ENCODE data around the gene BTBD3.

BTBD3 gene

DNA sequence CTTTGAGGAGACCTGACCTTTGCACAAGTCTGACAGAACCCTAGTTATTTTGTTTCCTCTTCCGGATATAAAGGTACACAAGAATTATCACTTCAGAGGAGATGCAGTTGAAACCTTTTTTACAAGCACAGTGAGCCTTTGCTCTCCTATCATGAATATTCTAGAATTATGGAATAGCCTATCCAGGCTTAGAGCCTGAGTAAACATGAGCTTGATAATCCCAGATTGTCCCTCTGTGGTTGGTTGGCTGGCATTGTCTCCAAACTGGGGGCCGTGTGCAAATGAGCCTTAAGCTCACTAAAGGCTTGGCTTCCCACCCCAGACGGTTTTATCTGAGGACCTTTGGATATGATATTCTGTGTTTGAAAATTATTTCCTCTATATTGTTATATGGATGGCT, 32.0 kb downstream of the BTBD3 start:
- H3K27me3 ChIP-seq (ENCODE audit: control insufficient read depth in 3 of 3, insufficient read depth in 3 of 3, low read depth in 1 of 3, low read length in 3 of 3), result no peaks in the 10 kb centered on the region
- H2BK5ac ChIP-seq (ENCODE audit: low read length), result no peak overlapping the region
- H3K27ac ChIP-seq (replicated peaks; ENCODE audit: low read length), result no peak overlapping the region
- no peak overlapping the region for H3K4ac ChIP-seq (ENCODE audit: low read length)
- H2AFZ ChIP-seq (ENCODE audit: low read length), result no peak overlapping the region
- no peaks in the 10 kb centered on the region for H3K36me3 ChIP-seq (replicated peaks in 1 of 2; ENCODE audit: control insufficient read depth in 2 of 2, insufficient read depth in 2 of 2, low read length in 2 of 2)
- no peak overlapping the region for H3K23ac ChIP-seq (ENCODE audit: low read depth, low read length, poor library complexity)
- no peak overlapping the region for H3K9ac ChIP-seq (ENCODE audit: low read depth, low read length, poor library complexity)
- no peak overlapping the region for H2BK12ac ChIP-seq (ENCODE audit: low read length)
- no CpG with 5 or more reads among the region's 3 CpGs for WGBS, 2 donors (ENCODE audit: extremely low coverage in 2 of 2, insufficient read length in 2 of 2, insufficient replicate concordance in 1 of 2)
- no peak overlapping the region for H3K14ac ChIP-seq (ENCODE audit: low read length)
- H3K79me1 ChIP-seq (ENCODE audit: low read depth, low read length), result no peaks in the 10 kb centered on the region
- no peak overlapping the region for H4K91ac ChIP-seq (ENCODE audit: low read depth, low read length, poor library complexity)
- no peaks in the 10 kb centered on the region for H3K9me3 ChIP-seq (replicated peaks in 1 of 2; ENCODE audit: control insufficient read depth in 2 of 2, insufficient read depth in 1 of 2, low read depth in 1 of 2, low read length in 2 of 2)
- no peak overlapping the region for H4K8ac ChIP-seq (ENCODE audit: low read depth, low read length)
- no peak overlapping the region for H3K4me3 ChIP-seq (ENCODE audit: low read length in 2 of 2)
- H2AK5ac ChIP-seq (ENCODE audit: low read depth, low read length), result no peak overlapping the region
- no peak overlapping the region for H2BK120ac ChIP-seq (ENCODE audit: low read depth, low read length)
- no peak overlapping the region for H2BK15ac ChIP-seq (ENCODE audit: low read length)
- H3K4me1 ChIP-seq (ENCODE audit: control insufficient read depth in 2 of 2, insufficient read depth in 1 of 2, low read depth in 1 of 2, low read length in 2 of 2), result no peaks in the 10 kb centered on the region
- DNase-seq (ENCODE audit: low spot score), result no peak
- no peak overlapping the region for H3K4me2 ChIP-seq (ENCODE audit: insufficient read depth, low read length, poor library complexity, severe bottlenecking)
- no peak overlapping the region for H3K18ac ChIP-seq (ENCODE audit: low read length)

DNA sequence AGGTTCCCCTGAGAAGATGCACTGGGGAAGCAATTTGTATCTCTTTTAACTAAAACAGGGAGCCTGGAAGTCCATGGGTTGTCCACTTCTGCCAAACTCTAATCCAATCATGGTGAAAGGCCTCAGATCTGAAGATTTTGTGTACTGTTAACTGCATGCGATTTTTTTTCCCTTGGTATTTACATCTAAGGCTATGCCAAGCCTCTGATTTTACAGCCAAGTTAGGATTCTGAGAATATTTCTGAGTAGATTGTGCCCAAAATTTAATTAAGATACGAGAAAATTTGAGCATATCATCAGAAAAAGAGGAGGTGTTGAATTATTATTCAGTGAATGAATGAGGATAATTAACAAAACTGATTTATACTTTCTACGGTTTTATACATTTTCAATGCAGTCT, 34.0 kb downstream of the BTBD3 start:
- no CpG with 5 or more reads among the region's 3 CpGs for WGBS, 2 donors (ENCODE audit: extremely low coverage in 2 of 2, insufficient read length in 2 of 2, insufficient replicate concordance in 1 of 2)
- no peak overlapping the region for H3K14ac ChIP-seq (ENCODE audit: low read length)

DNA sequence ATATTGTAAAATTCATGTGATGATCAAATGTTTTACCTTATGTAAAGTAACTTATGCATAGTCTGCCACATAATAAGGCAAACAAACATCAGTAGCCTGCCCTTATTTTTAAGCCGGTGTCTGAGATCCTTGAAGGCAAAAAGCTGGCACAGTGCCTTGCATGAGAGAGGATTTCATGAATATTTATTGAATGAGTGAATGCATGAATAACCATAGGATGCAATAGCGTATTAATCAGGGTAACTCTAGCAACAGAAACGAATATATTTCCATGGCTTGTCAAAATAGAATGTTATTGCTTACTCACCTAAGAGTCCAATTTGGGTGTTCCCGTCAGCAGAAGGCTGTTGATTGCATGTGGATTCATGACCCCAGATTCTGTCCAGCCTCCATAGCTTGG, 34.9 kb downstream of the BTBD3 start:
- H2BK5ac ChIP-seq (ENCODE audit: low read length), result no peak overlapping the region

More for the DNA sequence above, 34.0 kb downstream of the BTBD3 start:
- no peak overlapping the region for H4K91ac ChIP-seq (ENCODE audit: low read depth, low read length, poor library complexity)
- H2BK12ac ChIP-seq (ENCODE audit: low read length), result no peak overlapping the region
- no peak overlapping the region for H2BK5ac ChIP-seq (ENCODE audit: low read length)
- no peaks in the 10 kb centered on the region for H3K79me1 ChIP-seq (ENCODE audit: low read depth, low read length)
- H3K36me3 ChIP-seq (replicated peaks in 1 of 2; ENCODE audit: control insufficient read depth in 2 of 2, insufficient read depth in 2 of 2, low read length in 2 of 2), result no peaks in the 10 kb centered on the region
- peaks cover 0 to 4% (median 0%) of the 10 kb centered on the region in 3 experiments for H3K27me3 ChIP-seq (ENCODE audit: control insufficient read depth in 3 of 3, insufficient read depth in 3 of 3, low read depth in 1 of 3, low read length in 3 of 3)
- no peaks in the 10 kb centered on the region for H3K4me1 ChIP-seq (ENCODE audit: control insufficient read depth in 2 of 2, insufficient read depth in 1 of 2, low read depth in 1 of 2, low read length in 2 of 2)
- H2BK120ac ChIP-seq (ENCODE audit: low read depth, low read length), result no peak overlapping the region
- no peak overlapping the region for H3K4ac ChIP-seq (ENCODE audit: low read length)
- H3K4me2 ChIP-seq (ENCODE audit: insufficient read depth, low read length, poor library complexity, severe bottlenecking), result no peak overlapping the region
- H3K23ac ChIP-seq (ENCODE audit: low read depth, low read length, poor library complexity), result no peak overlapping the region
- no peak overlapping the region for H3K18ac ChIP-seq (ENCODE audit: low read length)
- H3K27ac ChIP-seq (replicated peaks; ENCODE audit: low read length), result no peak overlapping the region
- H4K8ac ChIP-seq (ENCODE audit: low read depth, low read length), result no peak overlapping the region
- H2AK5ac ChIP-seq (ENCODE audit: low read depth, low read length), result no peak overlapping the region
- no peaks in the 10 kb centered on the region for H3K9me3 ChIP-seq (replicated peaks in 1 of 2; ENCODE audit: control insufficient read depth in 2 of 2, insufficient read depth in 1 of 2, low read depth in 1 of 2, low read length in 2 of 2)
- no peak overlapping the region for H2BK15ac ChIP-seq (ENCODE audit: low read length)
- H3K9ac ChIP-seq (ENCODE audit: low read depth, low read length, poor library complexity), result no peak overlapping the region
- no peak for DNase-seq (ENCODE audit: low spot score)
- no peak overlapping the region for H3K4me3 ChIP-seq (ENCODE audit: low read length in 2 of 2)
- no peak overlapping the region for H2AFZ ChIP-seq (ENCODE audit: low read length)

DNA sequence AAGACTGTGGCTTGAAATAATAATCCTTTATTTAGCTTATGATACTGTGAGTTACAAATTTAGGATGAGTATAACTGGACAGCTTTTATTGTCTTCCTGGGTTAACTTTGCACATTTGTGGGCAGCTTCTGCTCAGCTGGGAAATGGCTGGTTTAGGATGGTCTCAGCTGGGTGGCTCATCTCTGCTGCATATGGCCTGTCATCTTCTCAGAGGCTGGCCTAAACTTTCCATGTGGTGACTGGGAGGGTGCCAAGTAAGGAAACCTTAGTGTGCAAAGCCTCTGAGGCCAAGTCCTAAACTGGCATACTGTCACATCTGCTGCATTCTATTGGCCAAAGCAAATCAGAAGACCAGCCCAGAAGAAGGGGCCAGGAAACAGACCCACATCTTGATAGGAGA, 40.2 kb downstream of the BTBD3 start:
- no peak for DNase-seq (ENCODE audit: low spot score)
- Histone ChIP-seq H3K27me3 (ENCODE audit: control insufficient read depth in 3 of 3, insufficient read depth in 3 of 3, low read depth in 1 of 3, low read length in 3 of 3) (peaks cover 0 to 6% (median 0%) of the 10 kb centered on the region in 3 experiments), H2BK120ac (ENCODE audit: low read depth, low read length) (no peak overlapping the region), H2AK5ac (ENCODE audit: low read depth, low read length) (no peak overlapping the region), H3K4me2 (ENCODE audit: insufficient read depth, low read length, poor library complexity, severe bottlenecking) (no peak overlapping the region), H2BK12ac (ENCODE audit: low read length) (no peak overlapping the region), H4K91ac (ENCODE audit: low read depth, low read length, poor library complexity) (no peak overlapping the region), H3K23ac (ENCODE audit: low read depth, low read length, poor library complexity) (no peak overlapping the region), H3K4me3 (ENCODE audit: low read length in 2 of 2) (no peak overlapping the region), H3K79me1 (ENCODE audit: low read depth, low read length) (no peaks in the 10 kb centered on the region), H3K27ac (replicated peaks; ENCODE audit: low read length) (no peak overlapping the region), H3K4ac (ENCODE audit: low read length) (no peak overlapping the region), H2BK5ac (ENCODE audit: low read length) (no peak overlapping the region), H4K8ac (ENCODE audit: low read depth, low read length) (no peak overlapping the region), H3K36me3 (replicated peaks in 1 of 2; ENCODE audit: control insufficient read depth in 2 of 2, insufficient read depth in 2 of 2, low read length in 2 of 2) (no peaks in the 10 kb centered on the region), H2AFZ (ENCODE audit: low read length) (no peak overlapping the region), H2BK15ac (ENCODE audit: low read length) (no peak overlapping the region), H3K18ac (ENCODE audit: low read length) (no peak overlapping the region), H3K9ac (ENCODE audit: low read depth, low read length, poor library complexity) (no peak overlapping the region), H3K4me1 (ENCODE audit: control insufficient read depth in 2 of 2, insufficient read depth in 1 of 2, low read depth in 1 of 2, low read length in 2 of 2) (no peaks in the 10 kb centered on the region), H3K14ac (ENCODE audit: low read length) (no peak overlapping the region), H3K9me3 (replicated peaks in 1 of 2; ENCODE audit: control insufficient read depth in 2 of 2, insufficient read depth in 1 of 2, low read depth in 1 of 2, low read length in 2 of 2) (no peaks in the 10 kb centered on the region)

More for the DNA sequence above, 34.9 kb downstream of the BTBD3 start:
- Histone ChIP-seq H3K27ac (replicated peaks; ENCODE audit: low read length) (no peak overlapping the region), H3K9ac (ENCODE audit: low read depth, low read length, poor library complexity) (no peak overlapping the region), H3K9me3 (replicated peaks in 1 of 2; ENCODE audit: control insufficient read depth in 2 of 2, insufficient read depth in 1 of 2, low read depth in 1 of 2, low read length in 2 of 2) (no peaks in the 10 kb centered on the region), H2AK5ac (ENCODE audit: low read depth, low read length) (no peak overlapping the region), H2BK120ac (ENCODE audit: low read depth, low read length) (no peak overlapping the region), H2BK12ac (ENCODE audit: low read length) (no peak overlapping the region), H3K4ac (ENCODE audit: low read length) (no peak overlapping the region), H3K23ac (ENCODE audit: low read depth, low read length, poor library complexity) (no peak overlapping the region), H2BK15ac (ENCODE audit: low read length) (no peak overlapping the region), H2AFZ (ENCODE audit: low read length) (no peak overlapping the region), H3K4me1 (ENCODE audit: control insufficient read depth in 2 of 2, insufficient read depth in 1 of 2, low read depth in 1 of 2, low read length in 2 of 2) (no peaks in the 10 kb centered on the region), H3K4me2 (ENCODE audit: insufficient read depth, low read length, poor library complexity, severe bottlenecking) (no peak overlapping the region), H4K8ac (ENCODE audit: low read depth, low read length) (no peak overlapping the region), H3K18ac (ENCODE audit: low read length) (no peak overlapping the region), H3K36me3 (replicated peaks in 1 of 2; ENCODE audit: control insufficient read depth in 2 of 2, insufficient read depth in 2 of 2, low read length in 2 of 2) (no peaks in the 10 kb centered on the region), H3K27me3 (ENCODE audit: control insufficient read depth in 3 of 3, insufficient read depth in 3 of 3, low read depth in 1 of 3, low read length in 3 of 3) (peaks cover 0 to 4% (median 0%) of the 10 kb centered on the region in 3 experiments), H4K91ac (ENCODE audit: low read depth, low read length, poor library complexity) (no peak overlapping the region), H3K14ac (ENCODE audit: low read length) (no peak overlapping the region), H3K79me1 (ENCODE audit: low read depth, low read length) (no peaks in the 10 kb centered on the region), H3K4me3 (ENCODE audit: low read length in 2 of 2) (no peak overlapping the region)
- DNase-seq (ENCODE audit: low spot score), result no peak
- no CpG with 5 or more reads among the region's 4 CpGs for WGBS, 2 donors (ENCODE audit: extremely low coverage in 2 of 2, insufficient read length in 2 of 2, insufficient replicate concordance in 1 of 2)

All from neuronal stem cell (in vitro differentiated cells).